GM10847 (cell line): Measurements from ENCODE around the gene AQP10.

Source experiments
- POLR2A ChIP-seq: IDR thresholded peaks from 2 replicates; pipeline ENCODE4 v1.6.1; 2011; ENCODE audit not compliant: insufficient read length; ENCODE audit errors: extremely low read depth

The AQP10 gene

GRCh38 chr1:154324669-154325582 is 4.0 kb downstream of the AQP10 start, which contains the start of gene ATP8B2:
TSS of gene ATP8B2 (plus strand) at chr1:154325525. CDS start at chr1:154328142, 2,617 bp downstream.
- TF ChIP-seq POLR2A: no peak

GRCh38 chr1:154325583-154326545 is 5.0 kb downstream of the AQP10 start:
- TF ChIP-seq POLR2A: no peak

DNA sequence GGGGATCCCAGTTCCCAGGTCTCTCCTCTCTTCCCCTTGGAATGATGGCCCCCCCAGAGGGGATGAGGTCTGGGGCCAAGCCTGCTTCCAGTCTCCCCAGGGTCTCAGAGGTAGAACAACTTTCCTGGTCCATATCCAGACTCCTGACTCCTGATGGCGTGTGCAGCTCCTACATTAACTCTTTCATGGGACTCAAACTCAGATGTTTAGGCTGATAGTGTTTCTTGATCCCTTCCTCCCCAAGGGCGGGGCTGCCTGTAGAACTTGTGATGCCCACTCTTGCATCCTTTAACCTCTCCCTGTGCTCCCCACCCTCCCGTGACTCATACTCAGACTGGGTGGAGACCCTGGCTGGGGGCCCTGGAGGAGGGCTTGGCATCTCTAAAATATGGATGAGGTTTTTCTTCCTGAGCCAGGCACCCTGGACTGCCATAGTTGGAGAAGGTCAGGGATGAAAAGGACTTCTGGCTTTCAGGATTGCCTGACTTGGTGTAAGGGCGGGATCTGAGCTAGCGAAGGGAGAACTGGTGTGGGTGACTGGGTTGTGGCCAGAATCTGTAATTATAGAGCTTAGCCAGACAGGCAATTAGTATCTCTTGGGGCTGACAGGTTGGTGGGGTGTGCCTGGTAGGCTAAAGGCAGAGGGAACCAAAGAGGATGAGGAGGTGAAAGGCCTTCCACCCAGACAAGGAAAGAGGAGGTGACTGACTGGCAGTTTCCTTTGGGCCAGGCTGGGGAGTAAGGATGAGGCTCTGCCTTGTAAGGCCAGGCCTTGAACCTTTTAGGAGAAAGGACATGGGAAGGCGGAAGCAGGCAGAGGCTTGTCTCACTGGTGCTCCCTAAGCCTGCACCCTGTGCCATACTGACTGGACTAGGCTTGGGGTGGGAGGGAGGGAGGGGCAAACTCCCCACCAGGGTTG is 5.9 kb downstream of the AQP10 start:
- TF ChIP-seq POLR2A: no peak

GRCh38 chr1:154327466-154328317 is 6.8 kb downstream of the AQP10 start:
- TF ChIP-seq POLR2A: no peak

GRCh38 chr1:154328318-154329151 is 7.6 kb downstream of the AQP10 start:
- no peak for TF ChIP-seq POLR2A

DNA sequence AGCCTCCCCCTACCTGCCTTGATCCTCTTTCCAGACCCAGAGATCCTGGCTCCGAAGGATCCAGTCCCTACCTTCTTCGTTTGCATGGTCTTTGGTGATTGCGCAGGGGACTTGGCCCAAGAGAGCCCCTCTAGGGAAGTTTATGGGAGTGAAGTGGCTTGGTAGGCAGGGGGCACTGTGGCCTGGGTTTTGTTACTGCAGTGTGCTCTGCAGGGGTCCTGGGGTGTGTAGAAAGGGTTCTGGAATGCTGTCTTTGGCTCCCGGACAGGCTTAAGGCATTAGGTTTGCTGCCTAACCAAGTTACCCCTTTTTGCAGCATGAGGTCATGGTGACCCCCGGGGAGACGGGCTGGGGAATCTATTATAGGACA is 8.2 kb downstream of the AQP10 start:
- no peak for TF ChIP-seq POLR2A

DNA sequence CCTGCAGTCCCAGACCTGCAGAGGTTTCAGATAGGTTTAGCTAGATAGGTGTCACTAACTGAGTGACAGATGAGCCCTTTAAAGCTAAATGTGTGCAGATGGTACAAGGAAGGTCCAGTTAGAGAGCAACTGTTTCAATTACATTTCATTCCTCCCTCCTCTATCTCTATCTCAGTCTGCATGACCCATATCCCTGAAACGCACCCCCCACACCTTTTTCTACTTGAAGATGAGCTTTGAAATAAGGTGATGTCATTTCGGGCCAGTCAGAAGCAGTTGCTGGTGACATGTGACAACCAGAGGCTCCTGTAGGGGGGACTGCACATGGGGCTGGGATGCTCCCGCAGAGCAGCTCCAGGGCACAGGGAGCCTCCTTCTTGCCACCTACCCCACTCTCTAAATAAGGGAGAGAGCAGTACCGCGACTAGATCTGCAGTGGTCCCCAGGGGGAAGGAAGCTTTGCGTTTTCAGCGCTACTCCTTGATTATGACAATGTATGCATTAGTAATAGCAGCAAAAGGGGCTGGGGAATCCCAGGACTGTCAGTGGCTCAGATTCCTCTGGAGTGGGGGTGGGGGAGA is 8.7 kb downstream of the AQP10 start:
- TF ChIP-seq POLR2A: no peak

- no peak for TF ChIP-seq POLR2A
Observed at GRCh38 chr1:154330669-154331068, 9.8 kb downstream of the AQP10 start.

DNA sequence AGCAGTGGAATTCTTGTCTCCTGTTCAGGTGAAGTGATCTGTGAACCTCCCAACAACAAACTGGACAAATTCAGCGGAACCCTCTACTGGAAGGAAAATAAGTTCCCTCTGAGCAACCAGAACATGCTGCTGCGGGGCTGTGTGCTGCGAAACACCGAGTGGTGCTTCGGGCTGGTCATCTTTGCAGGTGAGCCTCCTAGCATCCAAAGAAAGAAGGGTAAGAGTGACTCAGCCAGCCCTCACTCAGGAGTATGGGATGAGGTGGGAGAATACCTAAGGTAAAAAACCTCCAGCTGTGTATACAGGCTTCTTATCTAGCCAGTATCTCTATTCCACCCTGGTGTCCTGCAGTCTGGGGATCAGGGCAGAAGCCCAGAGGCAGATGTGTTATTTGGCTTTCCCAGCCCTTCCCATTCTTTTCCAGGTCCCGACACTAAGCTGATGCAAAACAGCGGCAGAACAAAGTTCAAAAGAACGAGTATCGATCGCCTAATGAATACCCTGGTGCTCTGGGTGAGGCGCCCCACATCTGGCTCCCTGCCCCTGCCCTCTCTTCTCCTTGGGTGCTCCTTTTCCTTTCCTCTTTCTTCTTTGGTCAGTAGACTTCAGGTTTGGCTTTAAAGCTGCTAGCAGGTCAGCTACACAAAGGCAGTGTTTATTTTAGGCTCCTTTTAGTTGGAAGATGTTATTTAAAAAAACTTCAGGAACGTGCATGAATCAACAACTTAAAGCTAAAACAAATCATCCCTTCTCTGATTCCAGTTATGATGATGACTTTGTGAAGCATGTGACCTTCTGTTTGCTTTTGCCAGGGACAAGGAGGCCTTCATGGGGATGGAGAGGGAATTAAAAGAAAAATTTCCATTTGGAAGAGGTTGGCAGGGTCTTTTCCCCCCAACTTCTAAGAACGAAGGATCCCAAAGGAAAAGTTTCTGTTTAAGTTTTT is 13.5 kb downstream of the AQP10 start:
- no peak for TF ChIP-seq POLR2A

- no peak for TF ChIP-seq POLR2A
Observed at GRCh38 chr1:154335025-154335714, 14.3 kb downstream of the AQP10 start.

GRCh38 chr1:154337253-154337894 is 16.5 kb downstream of the AQP10 start:
- TF ChIP-seq POLR2A: no peak

- no peak for TF ChIP-seq POLR2A
Observed at GRCh38 chr1:154338875-154339274, 18.0 kb downstream of the AQP10 start.
